ENCODE results near the gene SEMA5A. TPM values are rescaled to one million over a fixed set of nuclear protein-coding genes. Genes with fewer than 3 reads are reported as not detected.

Gene SEMA5A
- total and polyA plus RNA-seq, 2 of the 8 experiments (the other 6 are each of a cell fraction or from before 2014, with no cell fraction given), result 5.3 to 8.9 TPM

DNA sequence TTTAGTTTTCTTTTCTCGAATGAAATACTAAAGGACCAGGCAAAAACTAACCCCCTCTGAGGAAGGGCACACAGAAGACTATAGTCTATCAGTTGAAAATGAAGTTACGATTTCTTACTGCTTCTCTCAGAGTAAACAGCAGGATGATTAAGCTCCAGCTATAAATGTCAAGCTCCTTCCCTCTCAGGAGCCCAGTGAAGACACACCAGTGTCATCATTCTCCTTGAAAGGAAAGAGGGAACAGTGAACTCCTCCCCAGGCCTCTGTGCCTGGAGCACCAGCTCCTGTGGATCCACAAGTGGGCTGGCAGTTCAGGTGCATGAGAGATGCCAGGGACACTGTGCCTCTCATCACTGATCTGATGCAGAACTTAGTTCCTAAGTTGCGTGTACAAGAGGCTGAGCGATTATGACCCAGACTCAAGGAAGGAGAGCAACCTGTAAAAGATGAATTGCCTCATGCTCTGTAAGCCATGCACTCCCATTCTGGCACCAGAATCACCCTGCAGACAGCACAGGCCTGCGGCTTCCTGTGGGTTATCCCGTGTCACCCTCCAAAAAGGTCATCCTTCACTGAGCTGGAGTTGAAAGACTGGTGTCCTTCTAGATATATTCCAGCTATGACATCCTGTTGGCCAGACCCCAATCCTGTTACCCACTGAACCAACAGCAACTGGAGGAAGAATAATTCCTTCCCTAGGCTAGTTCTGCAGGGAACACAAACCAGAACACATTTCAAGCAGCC is 394.0 kb downstream of the SEMA5A start:
- no peak overlapping the region for H2BK12ac ChIP-seq (ENCODE audit: low read depth, low read length)
- H3K4me1 ChIP-seq (replicated peaks in 1 of 4; ENCODE audit: control insufficient read depth in 3 of 4, insufficient read depth in 4 of 4, low read length in 3 of 4), result no peaks in the 10 kb centered on the region
- H2BK120ac ChIP-seq (replicated peaks; ENCODE audit: low read depth, low read length), result no peak overlapping the region
- H2BK20ac ChIP-seq (ENCODE audit: low read length), result no peak overlapping the region
- no peak overlapping the region for H3K14ac ChIP-seq (ENCODE audit: insufficient read length)
- CTCF ChIA-PET (ENCODE audit: partially characterized antibody), result no interaction called here
- no peak overlapping the region for H3K4me2 ChIP-seq (ENCODE audit: insufficient read depth in 1 of 2, low read depth in 2 of 2, low read length in 2 of 2)
- no peak overlapping the region for H3K4me3 ChIP-seq (ENCODE audit: extremely low read depth in 1 of 4, insufficient read depth in 2 of 4, low read depth in 3 of 4, low read length in 4 of 4)
- no peaks in the 10 kb centered on the region for H3K79me2 ChIP-seq (ENCODE audit: control insufficient read depth in 1 of 2, insufficient read depth in 2 of 2, low read length in 2 of 2)
- H3K9ac ChIP-seq (replicated peaks in 1 of 4; ENCODE audit: extremely low read depth in 1 of 4, low read depth in 3 of 4, low read length in 3 of 4), result no peak overlapping the region
- H3K23me2 ChIP-seq (ENCODE audit: low read depth, low read length), result no peaks in the 10 kb centered on the region
- no peak overlapping the region for H2AFZ ChIP-seq (ENCODE audit: low read length)
- FAIRE-seq (no peak), DNase-seq (ENCODE audit: low read depth in 1 of 2, low spot score in 2 of 2) (no peak)
- H4K20me1 ChIP-seq (replicated peaks in 1 of 2; ENCODE audit: control insufficient read depth in 1 of 2, insufficient read depth in 2 of 2, low read length in 2 of 2), result no peaks in the 10 kb centered on the region
- H3K56ac ChIP-seq (replicated peaks; ENCODE audit: insufficient read length, low read depth, low read length), result no peak overlapping the region
- H4K5ac ChIP-seq (ENCODE audit: insufficient read length, low read depth, low read length), result no peak overlapping the region
- H3K9me3 ChIP-seq (ENCODE audit: insufficient read depth in 2 of 2, low read depth in 1 of 2, low read length in 1 of 2), result no peaks in the 10 kb centered on the region
- H2BK5ac ChIP-seq (ENCODE audit: low read depth, low read length), result no peak overlapping the region
- no peak overlapping the region for H2BK15ac ChIP-seq (ENCODE audit: low read length)
- no peaks in the 10 kb centered on the region for H3K36me3 ChIP-seq (ENCODE audit: control insufficient read depth in 2 of 4, insufficient read depth in 4 of 4, low read length in 3 of 4)
- POLR2A ChIA-PET (ENCODE audit: partially characterized antibody), result no interaction called here
- H4K8ac ChIP-seq (ENCODE audit: extremely low read depth, insufficient read depth, low read length), result no peak overlapping the region
- no peaks in the 10 kb centered on the region for H3K27me3 ChIP-seq (replicated peaks in 1 of 4; ENCODE audit: control insufficient read depth in 3 of 4, extremely low read depth in 1 of 4, insufficient read depth in 3 of 4, low read length in 3 of 4)
- TF ChIP-seq FOSL1 (IDR thresholded peaks at IDR 0.05; ENCODE audit: insufficient read depth, low read depth, low read length) (no peak), KDM5A (IDR thresholded peaks at IDR 0.05; ENCODE audit: low read length) (no peak), SUZ12 (IDR thresholded peaks at IDR 0.05; ENCODE audit: low read length) (no peak), GABPA (IDR thresholded peaks at IDR 0.05; ENCODE audit: borderline replicate concordance, insufficient read depth, low read length) (no peak), SP2 (IDR thresholded peaks at IDR 0.05; ENCODE audit: low read length) (no peak)
- no peak overlapping the region for H2AK5ac ChIP-seq (ENCODE audit: low read depth, low read length)
- H3K79me1 ChIP-seq (ENCODE audit: low read depth, low read length), result no peaks in the 10 kb centered on the region
- no peak overlapping the region for H3K27ac ChIP-seq (ENCODE audit: low read depth, low read length)
- H3K18ac ChIP-seq (ENCODE audit: extremely low read depth, low read length), result no peak overlapping the region
- no peak overlapping the region for H3K4ac ChIP-seq (replicated peaks; ENCODE audit: insufficient read length, low read depth, low read length)
- WGBS, 2 experiments (ENCODE audit: extremely low coverage in 1 of 2, insufficient coverage in 1 of 2, insufficient read length in 1 of 2, insufficient replicate concordance in 2 of 2, low coverage in 1 of 2, low lambda C conversion rate in 2 of 2, missing lambda C conversion rate in 1 of 2), result 96% methylated on average over 6 of the region's 6 CpGs; no CpG with 5 or more reads in 1 of the 2 experiments
- H4K91ac ChIP-seq (replicated peaks; ENCODE audit: insufficient read length, low read length), result no peak overlapping the region
- no peak overlapping the region for H3K23ac ChIP-seq (ENCODE audit: insufficient read length)

Measured in H1 (cell line).